Measurements from ENCODE around the gene ADGRB2. TPM values are rescaled to one million over a fixed set of nuclear protein-coding genes. Genes with fewer than 3 reads are reported as not detected.

The ADGRB2 gene
- total RNA-seq, 2 donors from 2014 or later: 3.0 to 10.2 TPM

- Histone ChIP-seq H3K27ac (no peak overlapping the region), H3K36me3 (no peaks in the 10 kb centered on the region), H3K9me3 (no peaks in the 10 kb centered on the region), H3K27me3 (replicated peaks; ENCODE audit: insufficient read depth) (no peaks in the 10 kb centered on the region), H3K4me3 (no peak overlapping the region), H3K4me1 (replicated peaks) (no peaks in the 10 kb centered on the region)
- TF ChIP-seq POLR2AphosphoS5 (IDR thresholded peaks at IDR 0.05) (no peak), POLR2A (IDR thresholded peaks at IDR 0.05) (no peak), CTCF (IDR thresholded peaks at IDR 0.05) (no peak)
- no peak for DNase-seq (ENCODE audit: low spot score)
- WGBS: 86% methylated on average over 6 of the region's 6 CpGs
- intact Hi-C loops (cut with DNase I): loop anchor here (5.0 to 10.0 kb wide), 2 partner anchors 172 to 231 kb away; no protein-coding TSS in a partner anchor
Observed at GRCh38 chr1:31793086-31793485, 28.9 kb upstream of the ADGRB2 start.

- no peaks in the 10 kb centered on the region for H3K27me3 ChIP-seq (replicated peaks; ENCODE audit: insufficient read depth)
- TF ChIP-seq CTCF (IDR thresholded peaks at IDR 0.05): no peak
- TF ChIP-seq POLR2AphosphoS5 (IDR thresholded peaks at IDR 0.05): no peak
- TF ChIP-seq POLR2A (IDR thresholded peaks at IDR 0.05): no peak
- H3K4me1 ChIP-seq (replicated peaks): no peaks in the 10 kb centered on the region
- H3K36me3 ChIP-seq: no peaks in the 10 kb centered on the region
- intact Hi-C loops (cut with DNase I): loop anchor here (5.0 to 10.0 kb wide), 2 partner anchors 172 to 230 kb away; no protein-coding TSS in a partner anchor
- no peak overlapping the region for H3K4me3 ChIP-seq
- no peak for DNase-seq (ENCODE audit: low spot score)
- H3K27ac ChIP-seq: no peak overlapping the region
- 65% methylated on average over 4 of the region's 4 CpGs for WGBS
- no peaks in the 10 kb centered on the region for H3K9me3 ChIP-seq
Observed at GRCh38 chr1:31792541-31792940, 28.4 kb upstream of the ADGRB2 start.

- intact Hi-C loops (cut with DNase I): loop anchor here (5.0 to 10.0 kb wide), 2 partner anchors 173 to 230 kb away; no protein-coding TSS in a partner anchor
- TF ChIP-seq POLR2AphosphoS5 (IDR thresholded peaks at IDR 0.05) (no peak), CTCF (IDR thresholded peaks at IDR 0.05) (no peak), POLR2A (IDR thresholded peaks at IDR 0.05) (no peak)
- Histone ChIP-seq H3K36me3 (no peaks in the 10 kb centered on the region), H3K4me3 (no peak overlapping the region), H3K27ac (no peak overlapping the region), H3K4me1 (replicated peaks) (no peaks in the 10 kb centered on the region), H3K27me3 (replicated peaks; ENCODE audit: insufficient read depth) (no peaks in the 10 kb centered on the region), H3K9me3 (no peaks in the 10 kb centered on the region)
- whole genome bisulfite sequencing: 90% methylated on average over 11 of the region's 11 CpGs
- no peak for DNase-seq (ENCODE audit: low spot score)
Observed at GRCh38 chr1:31792116-31792515, 28.0 kb upstream of the ADGRB2 start.

GRCh38 chr1:31791131-31791858 lies 27.2 kb upstream of the ADGRB2 start:
- no peaks in the 10 kb centered on the region for H3K9me3 ChIP-seq
- DNase-seq (ENCODE audit: low spot score): no peak
- 89% methylated on average over 11 of the region's 13 CpGs for WGBS
- intact Hi-C loops (cut with DNase I): loop anchor here (5.0 to 10.0 kb wide), 2 partner anchors 174 to 229 kb away; no protein-coding TSS in a partner anchor
- H3K4me3 ChIP-seq: no peak overlapping the region
- TF ChIP-seq POLR2A (IDR thresholded peaks at IDR 0.05) (no peak), POLR2AphosphoS5 (IDR thresholded peaks at IDR 0.05) (no peak), CTCF (IDR thresholded peaks at IDR 0.05) (no peak)
- H3K36me3 ChIP-seq: no peaks in the 10 kb centered on the region
- H3K4me1 ChIP-seq (replicated peaks): no peaks in the 10 kb centered on the region
- no peak overlapping the region for H3K27ac ChIP-seq
- no peaks in the 10 kb centered on the region for H3K27me3 ChIP-seq (replicated peaks; ENCODE audit: insufficient read depth)

- TF ChIP-seq POLR2A (IDR thresholded peaks at IDR 0.05): no peak
- no peak for TF ChIP-seq CTCF (IDR thresholded peaks at IDR 0.05)
- no peak for TF ChIP-seq POLR2AphosphoS5 (IDR thresholded peaks at IDR 0.05)
- Histone ChIP-seq H3K27ac (no peak overlapping the region), H3K4me3 (no peak overlapping the region), H3K36me3 (no peaks in the 10 kb centered on the region), H3K27me3 (replicated peaks; ENCODE audit: insufficient read depth) (no peaks in the 10 kb centered on the region), H3K9me3 (no peaks in the 10 kb centered on the region), H3K4me1 (replicated peaks) (no peaks in the 10 kb centered on the region)
- intact Hi-C loops (cut with DNase I): loop anchor here (5.0 to 10.0 kb wide), 2 partner anchors 174 to 228 kb away; no protein-coding TSS in a partner anchor
- DNase-seq (ENCODE audit: low spot score): no peak
- whole genome bisulfite sequencing: 91% methylated on average over 11 of the region's 11 CpGs
Observed at GRCh38 chr1:31790641-31791091, 26.5 kb upstream of the ADGRB2 start.
